GM21723 (cell line): ENCODE measurements around the gene GARS1.

Experiments
- ATAC-seq: cut with Tn5 transposase; IDR thresholded peaks from one replicate; pipeline ENCODE4 v1.9.1; 2021; ENCODE audit warnings: mild to moderate bottlenecking, moderate library complexity; ENCODE audit not compliant: unreplicated experiment

The GARS1 gene

DNA sequence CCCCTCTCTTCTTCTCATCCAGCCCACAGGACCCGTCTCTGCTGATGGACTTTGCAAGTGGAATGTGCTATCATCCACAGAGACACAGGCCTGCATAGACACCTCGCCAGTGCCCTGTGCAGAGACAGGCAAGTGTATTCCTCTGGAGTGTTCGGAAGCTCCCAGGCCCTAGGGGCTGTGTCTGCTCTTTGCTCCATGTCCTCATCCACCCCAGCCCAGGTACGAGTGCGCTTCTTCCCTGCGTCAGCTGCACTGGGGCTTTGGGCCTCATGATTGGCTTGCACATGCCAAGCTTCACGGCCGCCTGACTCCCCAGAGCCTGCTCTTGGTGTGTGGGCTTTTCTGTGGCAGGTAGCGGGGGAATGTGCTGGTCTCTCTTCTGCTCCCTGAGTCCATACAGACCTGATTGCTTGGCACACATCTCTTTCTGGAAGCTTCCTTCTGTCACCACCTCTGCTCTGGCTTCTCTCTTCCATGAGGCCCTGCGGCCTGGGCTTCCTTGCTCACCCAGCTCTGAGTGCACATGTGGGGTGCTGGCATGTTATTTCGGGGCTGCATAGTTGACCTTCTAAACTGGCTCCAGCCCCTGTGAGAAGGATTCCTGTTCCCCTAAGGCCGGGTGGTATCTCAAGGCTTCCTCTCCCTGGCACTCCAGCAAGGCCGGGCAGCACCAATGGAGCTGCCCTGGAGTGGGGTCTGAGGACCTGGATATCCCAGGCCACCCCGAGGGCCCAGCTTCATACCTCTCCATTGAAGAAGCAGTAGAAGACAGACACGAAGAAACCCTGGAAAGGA is 59.8 kb downstream of the GARS1 start:
- no peak for ATAC-seq

DNA sequence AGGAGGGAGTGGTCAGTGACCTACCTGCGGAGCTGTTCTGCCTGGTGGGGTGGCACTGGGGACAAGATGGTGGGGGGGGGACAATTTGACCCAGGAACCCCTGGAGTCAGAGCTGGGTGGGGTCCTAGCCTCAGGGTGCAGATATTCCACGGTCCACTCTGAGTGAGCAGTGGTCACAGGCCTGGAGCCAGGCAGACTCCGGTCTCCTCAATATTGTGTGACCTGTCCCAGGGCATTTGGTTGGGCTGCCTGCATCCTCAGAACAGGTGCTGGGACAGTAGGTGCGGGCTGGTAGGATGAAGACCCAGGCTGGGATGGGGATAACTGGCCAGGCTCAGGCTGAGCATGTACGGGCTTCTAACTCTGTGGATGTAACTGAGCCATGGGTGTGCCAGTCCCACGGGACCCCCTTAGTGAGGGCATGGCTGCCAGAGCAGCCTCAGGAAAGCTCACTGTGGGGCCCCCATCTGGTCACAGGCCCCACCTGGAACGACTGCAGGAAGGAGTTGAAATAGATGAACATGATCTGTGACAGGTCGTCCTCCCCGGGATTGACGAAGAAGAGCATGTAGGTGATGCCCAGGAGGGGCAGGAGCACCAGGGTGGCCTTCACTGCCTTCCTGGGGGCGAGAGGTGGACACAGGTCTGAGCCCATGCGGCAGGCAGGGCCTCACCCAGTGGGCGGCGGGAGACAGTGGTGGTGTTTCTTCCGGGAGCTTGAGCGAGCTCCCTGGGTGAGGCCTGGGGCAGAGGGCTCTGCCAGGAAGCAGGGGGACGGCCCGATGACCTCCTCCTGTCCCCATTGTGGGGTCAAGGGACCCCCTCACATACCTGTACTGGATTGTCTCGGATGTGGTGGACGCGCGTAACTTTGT is 60.7 kb downstream of the GARS1 start:
- no peak for ATAC-seq

DNA sequence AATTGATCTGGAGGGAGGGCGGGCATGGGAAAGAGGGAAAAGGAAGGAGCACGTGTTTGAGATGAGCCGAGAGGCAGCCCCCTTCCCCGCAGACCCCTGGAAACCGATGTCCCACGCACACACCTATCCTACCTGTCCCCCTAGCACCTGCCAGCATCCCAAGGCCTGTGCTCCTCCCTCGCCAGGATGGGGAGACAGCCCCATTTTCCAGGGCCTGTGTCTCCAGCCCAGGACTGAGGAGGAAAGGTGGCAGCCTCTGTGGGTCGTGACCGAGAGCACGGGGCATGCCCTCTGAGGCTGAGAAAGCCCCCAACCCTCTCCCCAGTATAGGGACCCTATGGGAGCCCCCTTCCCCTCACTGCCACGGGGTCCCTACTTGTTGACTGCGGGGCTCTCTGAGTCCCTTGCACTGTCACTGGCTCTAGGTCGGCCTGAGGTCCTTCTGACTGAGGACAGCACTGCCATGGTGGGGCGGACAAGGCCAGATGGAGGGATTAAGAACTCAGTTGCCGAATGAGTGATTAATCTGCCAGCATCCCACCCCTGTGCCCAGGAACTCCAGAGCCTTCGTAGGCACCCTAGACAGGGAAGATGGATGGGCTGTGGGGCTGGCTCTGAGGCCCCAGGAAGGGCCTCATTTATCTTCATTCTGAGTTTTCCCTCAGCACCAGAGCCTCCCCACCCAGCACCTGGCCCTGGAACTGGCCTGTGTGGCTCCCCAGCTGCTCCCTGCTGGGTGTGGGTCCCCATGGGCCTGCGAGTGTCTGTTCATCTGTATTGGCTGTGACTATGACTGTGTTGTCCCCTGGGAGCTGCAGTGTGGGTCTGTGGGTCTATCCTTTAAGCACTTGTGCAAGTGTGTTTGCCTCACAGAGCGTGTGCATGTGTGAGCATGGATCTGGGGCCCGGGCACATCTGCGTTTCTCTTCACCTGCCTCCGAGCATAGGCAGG is 61.6 kb downstream of the GARS1 start:
- ATAC-seq, result no peak

DNA sequence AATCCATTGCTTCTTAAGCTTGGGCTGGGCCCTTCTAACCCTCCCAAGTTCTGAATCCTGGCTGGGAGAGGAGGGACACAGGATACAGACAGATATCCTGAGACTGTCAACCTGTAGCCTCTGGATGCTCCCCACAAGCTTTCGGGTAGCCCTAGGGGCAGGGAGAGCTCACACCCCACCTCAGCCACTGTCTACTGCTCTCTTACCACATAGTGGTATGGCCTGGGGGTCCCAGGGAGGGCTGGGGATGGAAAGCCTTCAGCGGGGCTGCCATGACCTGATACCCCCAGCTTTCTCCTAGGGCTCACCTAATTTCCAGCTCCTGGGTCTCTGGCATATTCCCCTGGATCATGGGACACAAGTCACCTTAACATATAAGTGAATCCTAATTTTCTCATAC is 62.5 kb downstream of the GARS1 start:
- ATAC-seq, result no peak

DNA sequence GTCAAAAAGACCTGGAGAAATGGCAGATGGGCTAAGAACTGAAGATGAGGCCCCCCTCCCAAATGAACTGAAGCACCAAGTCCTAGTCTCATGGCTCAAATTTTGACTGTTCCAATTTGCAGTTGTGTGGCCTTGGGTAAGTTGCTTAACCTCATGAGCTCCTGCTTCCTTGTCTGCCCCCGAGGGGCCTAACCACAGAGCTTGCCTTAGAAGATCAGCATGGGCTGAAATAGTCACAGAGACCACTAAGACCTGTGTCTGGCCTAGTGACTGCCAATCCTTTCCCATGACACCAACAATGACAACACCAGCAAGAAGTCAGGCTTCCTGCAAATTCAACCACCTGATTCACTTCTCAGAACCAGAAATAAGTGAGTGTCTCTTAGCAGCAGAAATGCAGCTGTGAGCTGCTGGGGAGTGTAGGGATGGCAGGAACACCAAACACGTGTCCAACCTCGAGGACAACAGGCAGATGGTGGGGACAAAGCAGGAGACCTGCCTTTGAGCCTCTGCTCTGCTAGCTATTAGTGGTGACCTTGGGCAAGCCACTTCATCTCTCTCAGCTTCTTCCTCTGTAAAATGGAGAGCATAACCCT is 63.9 kb downstream of the GARS1 start:
- ATAC-seq, result no peak

DNA sequence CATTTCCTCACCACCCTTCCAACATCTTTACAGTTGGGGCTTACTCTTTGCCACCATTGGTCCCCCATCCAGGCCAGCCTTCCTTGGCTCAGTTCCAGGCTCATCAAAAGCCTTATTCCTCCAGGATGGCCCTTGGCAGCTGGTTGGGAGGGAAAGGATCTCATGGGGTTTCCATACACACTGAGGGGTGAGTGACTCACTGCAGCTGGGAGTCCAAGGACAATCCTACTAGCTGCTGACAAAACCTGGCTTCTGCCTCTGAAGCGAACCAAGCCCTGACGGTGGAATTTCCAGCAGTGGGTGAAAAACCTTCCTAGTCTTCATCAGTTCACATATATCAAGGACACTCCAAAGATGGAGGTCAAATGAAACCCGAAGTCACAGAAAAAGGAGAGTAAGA is 64.6 kb downstream of the GARS1 start:
- no peak for ATAC-seq

DNA sequence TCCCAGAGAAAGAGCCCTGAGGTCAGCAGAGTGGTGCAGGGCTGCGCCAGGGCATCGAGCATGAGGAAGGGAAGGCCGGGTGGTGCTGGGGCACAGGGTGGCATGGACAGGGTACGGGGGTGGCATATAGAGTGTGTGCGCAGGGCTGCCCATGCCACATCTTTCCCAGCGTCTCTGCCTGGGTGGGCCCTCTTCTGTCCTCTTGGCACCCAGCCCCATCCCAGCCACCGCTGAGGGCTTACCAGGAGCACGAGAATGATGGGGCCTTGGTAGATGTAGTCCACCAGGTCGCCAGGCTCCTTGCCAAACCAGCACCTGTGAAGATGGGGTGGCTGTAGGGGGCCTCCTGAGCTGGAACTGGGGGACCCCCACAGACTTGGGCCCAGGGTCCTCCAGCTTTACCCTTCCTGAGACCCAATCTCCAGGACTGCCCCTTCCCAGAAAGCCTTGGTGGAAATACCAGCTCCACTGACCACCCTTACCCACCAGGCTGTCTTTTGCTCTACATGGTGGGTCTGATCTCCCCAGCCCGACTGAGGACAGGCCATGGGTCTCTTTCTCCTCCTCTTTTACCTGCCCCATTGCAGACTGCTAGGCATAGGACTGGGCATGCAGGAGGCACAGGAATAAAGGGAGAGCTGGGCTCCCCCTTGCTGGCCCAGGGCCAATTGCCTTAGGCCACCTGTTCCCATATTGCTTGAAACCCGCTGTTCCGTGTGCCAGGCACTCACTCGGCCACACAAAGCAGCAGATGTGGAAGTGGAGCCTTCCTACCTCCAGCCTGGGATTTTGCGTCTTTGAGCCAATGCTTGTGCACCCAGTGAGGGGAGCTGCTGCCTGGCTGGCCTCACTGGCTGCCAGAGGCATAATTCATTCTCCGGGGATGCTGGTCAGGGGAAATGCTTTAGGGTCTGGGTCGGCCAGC is 65.9 kb downstream of the GARS1 start:
- ATAC-seq, result no peak

DNA sequence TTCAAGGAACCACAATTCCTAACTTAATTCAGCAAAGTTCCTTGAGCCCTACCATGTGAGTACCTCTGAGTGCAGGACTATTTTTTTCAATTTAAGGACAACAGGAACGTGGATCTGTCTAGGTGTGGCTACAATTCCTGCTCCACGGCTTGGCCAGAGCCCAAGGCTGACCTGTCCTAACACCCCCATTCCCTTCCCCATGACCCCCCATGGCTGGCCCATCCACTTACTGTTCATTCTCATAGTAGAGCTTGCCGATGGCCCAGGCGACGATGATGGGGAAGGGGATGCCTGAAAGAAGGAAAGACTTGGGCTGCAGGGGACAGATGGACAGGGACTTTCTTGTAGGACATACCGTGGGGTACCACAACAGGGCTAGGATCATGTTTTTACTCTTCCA is 67.2 kb downstream of the GARS1 start:
- ATAC-seq, result no peak

DNA sequence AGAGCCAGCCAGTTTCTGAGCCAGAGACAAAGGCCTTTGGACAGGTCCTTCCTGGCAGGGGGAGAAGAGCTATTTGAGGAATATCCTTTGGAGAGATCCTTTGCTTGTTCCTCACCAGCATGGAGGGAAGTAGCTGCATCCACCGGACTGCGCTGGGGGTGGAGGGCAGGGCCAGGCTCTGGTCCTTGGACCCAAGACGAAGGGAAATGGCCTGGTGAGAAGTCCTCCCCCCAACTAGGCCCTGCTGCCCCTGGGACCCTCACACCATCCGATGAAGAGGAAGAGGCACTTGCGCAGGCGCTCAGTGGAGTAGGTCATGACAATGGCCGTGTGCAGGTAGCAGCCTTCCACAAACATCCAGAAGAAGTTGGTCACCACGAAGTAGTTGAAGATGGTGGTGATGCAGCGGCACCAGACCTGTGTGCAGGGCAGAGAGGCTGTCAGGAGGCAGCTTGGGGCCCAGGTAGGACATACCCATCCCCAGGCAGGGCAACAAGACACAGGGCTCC is 67.8 kb downstream of the GARS1 start:
- no peak for ATAC-seq

DNA sequence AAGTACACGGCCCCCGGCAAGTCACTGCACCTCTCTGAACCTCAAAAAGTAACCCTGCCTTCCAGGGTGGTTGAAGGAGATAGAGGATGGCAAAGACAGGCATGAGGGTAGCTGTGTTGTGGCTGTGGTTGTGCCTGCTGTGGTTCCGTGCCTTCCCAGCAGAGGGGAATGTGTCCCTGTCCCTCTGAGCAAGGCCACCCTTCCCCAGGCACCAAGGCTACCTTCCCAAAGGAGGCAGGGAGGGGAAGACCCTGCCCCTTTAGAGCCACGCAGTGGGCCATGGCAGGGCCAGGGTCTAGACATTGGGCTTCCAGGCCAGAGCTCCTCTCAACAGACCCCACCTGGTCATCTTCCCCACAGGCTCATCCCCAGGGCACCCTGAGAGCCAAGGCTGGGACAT is 68.7 kb downstream of the GARS1 start:
- no peak for ATAC-seq

DNA sequence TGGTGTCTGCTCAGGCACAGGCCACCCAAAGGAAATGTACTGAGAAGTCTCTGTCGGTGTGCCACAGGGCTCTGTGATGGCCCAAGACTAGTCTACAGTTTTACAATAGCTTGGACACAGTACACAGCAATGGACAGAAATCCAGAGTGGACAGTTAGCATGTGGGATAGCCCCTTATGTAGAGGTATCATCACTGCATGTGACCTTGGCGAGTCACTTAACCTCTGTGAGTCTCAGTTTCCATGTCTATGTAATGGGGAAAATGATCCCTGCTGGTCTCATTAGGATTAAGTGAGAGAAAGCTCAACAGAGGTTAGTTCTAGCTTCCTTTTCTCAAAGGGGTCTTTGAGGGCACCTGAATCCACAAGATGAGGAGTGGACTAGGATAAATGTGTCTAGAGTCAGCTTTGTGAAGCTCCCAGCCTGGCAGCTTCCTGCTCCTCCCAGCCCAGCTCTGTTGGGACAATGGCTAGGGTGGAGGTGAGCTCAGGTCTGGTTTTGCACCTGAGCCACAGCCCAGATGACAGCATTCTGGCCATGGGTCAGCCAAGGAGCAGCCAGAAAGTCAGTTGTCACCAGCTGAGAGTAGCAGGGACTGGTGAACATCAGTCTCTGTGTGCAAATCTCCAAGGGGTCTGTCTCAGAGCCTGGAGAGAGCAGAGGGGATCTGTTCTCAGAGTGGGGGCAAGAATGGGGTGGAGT is 69.7 kb downstream of the GARS1 start:
- ATAC-seq, result no peak

DNA sequence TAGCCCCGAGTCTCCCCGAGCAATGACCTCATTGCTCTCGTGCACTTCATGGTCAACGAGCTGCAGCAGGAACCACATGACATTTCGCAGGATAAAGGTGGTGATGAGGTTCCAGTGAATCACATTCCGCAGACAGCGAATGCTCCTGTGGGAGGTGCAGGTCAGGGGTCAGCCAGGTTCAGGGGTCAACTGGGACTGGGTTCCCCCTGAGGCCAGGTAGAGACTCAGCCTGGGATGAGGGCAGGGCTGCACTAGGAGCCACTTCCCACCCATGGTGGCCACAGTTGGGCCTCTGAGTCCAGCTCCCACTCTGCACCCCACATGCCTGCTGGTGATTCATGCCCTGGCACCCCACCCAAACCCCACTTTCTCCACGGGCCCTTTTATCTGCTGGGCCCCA is 70.4 kb downstream of the GARS1 start:
- no peak for ATAC-seq

DNA sequence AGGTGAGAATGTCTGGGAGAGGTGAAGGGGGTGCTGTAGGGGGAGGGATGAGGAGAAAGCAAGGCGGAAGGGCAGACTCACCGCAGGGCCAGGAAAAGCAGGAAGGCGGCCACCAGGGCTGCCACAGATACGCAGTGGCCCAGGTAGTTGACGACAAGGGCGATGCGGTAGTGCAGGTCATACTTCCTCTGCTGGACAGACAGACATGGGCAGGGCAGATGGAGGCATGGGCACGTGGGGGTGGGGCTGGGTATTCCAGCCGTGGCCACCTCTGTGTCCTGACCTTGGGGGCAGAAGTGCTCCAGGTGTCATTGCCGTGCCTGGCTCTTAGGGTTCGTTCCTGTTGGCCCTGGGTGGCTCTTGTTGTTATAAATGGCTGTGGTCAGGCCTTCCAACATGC is 70.8 kb downstream of the GARS1 start:
- no peak for ATAC-seq

DNA sequence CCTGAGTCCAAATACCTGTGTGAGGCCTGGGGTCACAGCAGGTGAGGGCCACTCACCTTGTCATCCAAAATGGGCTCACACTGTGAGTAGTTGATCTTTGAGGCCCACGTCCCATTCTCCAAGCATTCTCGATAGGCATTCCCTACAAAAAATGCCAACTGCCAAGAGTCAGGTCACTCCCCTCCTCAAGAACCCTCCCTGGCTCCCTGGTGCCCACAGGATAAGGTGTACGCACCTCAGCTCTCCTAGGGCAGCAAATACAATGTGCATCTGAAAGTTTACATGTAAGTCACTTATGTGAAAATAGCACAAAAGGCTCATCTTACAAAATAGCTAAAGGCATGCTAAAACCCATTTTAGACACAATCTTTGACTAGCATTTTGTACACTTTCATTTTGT is 72.5 kb downstream of the GARS1 start:
- no peak for ATAC-seq

DNA sequence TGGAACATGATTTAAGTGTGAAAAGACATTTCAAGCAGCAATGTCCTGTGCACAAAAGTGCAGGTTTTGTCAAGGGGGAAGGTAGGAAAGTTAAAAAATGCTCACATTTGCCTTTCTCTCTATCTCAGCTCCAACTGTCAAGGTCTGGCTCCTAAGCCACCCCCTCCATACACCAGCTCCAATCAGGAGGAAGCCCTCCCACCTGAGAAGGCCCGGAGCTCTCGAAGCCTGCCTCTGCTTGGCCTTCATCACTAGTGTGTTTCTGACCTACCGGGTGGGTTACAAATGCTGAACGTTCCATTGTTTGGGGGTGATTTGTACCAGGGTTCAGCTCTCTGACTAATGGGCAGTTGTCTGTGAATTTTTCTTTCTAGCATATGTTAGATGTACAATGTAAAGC is 73.4 kb downstream of the GARS1 start:
- ATAC-seq, result no peak

DNA sequence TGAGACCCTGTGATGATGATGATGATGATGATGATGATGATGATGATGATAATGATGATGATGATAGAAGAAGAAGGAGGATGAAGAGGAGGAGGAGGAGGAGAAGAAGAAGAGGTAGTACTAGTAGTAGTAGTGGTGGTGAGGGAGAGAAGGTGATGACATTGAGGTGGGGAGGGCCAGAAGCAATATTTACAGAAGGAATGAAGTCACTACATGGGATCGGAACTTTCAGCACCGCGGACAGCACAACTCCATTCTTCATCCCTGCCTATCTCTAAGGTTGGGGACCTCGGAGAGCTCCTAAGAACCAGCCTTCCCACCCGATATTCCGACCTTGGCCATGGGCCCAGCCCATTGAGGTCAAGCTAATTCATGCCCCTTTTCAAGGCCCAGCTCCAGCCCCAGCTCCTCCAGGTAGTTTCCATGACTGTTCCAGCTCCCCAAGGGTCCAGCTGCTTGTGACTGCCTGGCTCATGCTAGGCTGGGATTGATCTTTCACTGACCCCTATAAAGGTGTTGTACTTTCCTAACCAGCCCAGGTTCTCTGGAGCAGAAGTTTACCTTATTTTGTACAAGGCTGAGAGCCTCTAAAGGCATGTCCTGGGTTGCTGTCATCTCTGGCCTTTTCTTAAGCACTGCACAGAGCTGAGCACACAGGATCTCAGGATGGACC is 77.3 kb downstream of the GARS1 start:
- ATAC-seq, result no peak

DNA sequence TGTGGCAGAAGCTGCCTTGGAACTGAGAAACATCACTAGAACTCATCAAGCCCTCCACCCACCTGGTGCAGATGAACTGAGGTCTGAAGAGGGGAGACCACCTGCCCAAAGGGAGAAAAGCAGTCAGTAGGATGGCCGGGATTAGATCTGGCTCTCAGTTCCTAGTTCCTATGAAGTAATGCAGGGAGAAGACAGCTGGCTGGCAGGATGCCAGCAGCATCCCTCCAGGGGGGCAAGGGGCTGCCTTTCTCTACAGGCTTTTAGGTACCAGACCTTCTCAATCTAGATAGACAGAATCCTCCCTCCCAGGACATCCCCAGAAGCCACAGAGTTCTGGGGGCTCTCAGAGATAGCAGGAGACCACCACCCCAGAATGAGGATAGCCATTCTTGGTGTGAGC is 79.7 kb downstream of the GARS1 start:
- no peak for ATAC-seq

DNA sequence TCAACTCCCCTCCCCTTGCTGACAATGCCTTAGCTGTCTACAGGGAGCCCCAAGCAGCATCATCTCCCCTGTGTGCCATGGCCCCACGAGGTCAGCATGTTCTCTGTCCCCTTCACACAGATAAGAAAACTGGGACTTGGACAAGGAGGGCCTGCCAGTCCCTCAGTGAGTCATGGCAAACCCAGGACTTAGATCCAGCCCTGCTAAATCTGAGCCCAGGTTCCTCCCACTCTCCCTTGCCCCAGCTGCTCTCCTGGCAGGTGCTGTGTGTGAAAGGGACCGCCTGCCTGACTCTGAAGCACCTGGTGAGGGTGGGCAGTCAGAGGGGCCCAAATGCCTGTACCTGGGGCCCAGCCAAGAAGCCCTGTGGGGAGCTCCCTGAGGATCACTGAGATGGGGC is 80.2 kb downstream of the GARS1 start:
- ATAC-seq, result no peak
